Fibroblast of skin of right biceps (primary cell): ENCODE results near the gene PSMG1.

Source experiments
- DNase-seq: peaks from one replicate; pipeline ENCODE4 v3.0.0-alpha.2; 2013

Gene PSMG1

GRCh38 chr21:39153842-39154241, 29.4 kb downstream of the PSMG1 start:
- no peak for DNase-seq

GRCh38 chr21:39153373-39153772, 29.9 kb downstream of the PSMG1 start:
- DNase-seq = no peak

- DNase-seq = no peak
These were observed 31.0 kb downstream of the PSMG1 start for GRCh38 chr21:39152271-39152670.

GRCh38 chr21:39150877-39151276, 32.4 kb downstream of the PSMG1 start:
- peak; percentile 11 for DNase-seq

- no peak for DNase-seq
These were observed 32.9 kb downstream of the PSMG1 start for GRCh38 chr21:39150316-39150715.

- DNase-seq = no peak
These were observed 33.4 kb downstream of the PSMG1 start for GRCh38 chr21:39149882-39150281.

GRCh38 chr21:39148975-39149374, 34.3 kb downstream of the PSMG1 start:
- DNase-seq = no peak

- DNase-seq = no peak
These were observed 39.1 kb downstream of the PSMG1 start for GRCh38 chr21:39144191-39144590.

GRCh38 chr21:39142972-39143371, 40.3 kb downstream of the PSMG1 start:
- no peak for DNase-seq

- DNase-seq = peak; percentile 33
These were observed 41.7 kb downstream of the PSMG1 start for GRCh38 chr21:39141502-39141901.

- peak; percentile 73 for DNase-seq
These were observed 45.7 kb downstream of the PSMG1 start for GRCh38 chr21:39137248-39138178.

- peak; percentile 58 for DNase-seq
These were observed 46.5 kb downstream of the PSMG1 start for GRCh38 chr21:39136711-39137110.

GRCh38 chr21:39136138-39136537, 47.1 kb downstream of the PSMG1 start:
- peak; percentile 57 for DNase-seq

GRCh38 chr21:39134288-39134810, 48.9 kb downstream of the PSMG1 start:
- no peak for DNase-seq

GRCh38 chr21:39132248-39132647, 51.0 kb downstream of the PSMG1 start:
- DNase-seq = no peak

- DNase-seq = peak; percentile 71
These were observed 51.5 kb downstream of the PSMG1 start for GRCh38 chr21:39131791-39132190.

GRCh38 chr21:39127506-39127905, 55.7 kb downstream of the PSMG1 start:
- DNase-seq = no peak

- DNase-seq = no peak
These were observed 56.8 kb downstream of the PSMG1 start for GRCh38 chr21:39126486-39126806.

- peak; percentile 78 for DNase-seq
These were observed 57.3 kb downstream of the PSMG1 start for GRCh38 chr21:39125752-39126485.
